ENCODE measurements around the gene AKAP6. TPM values are rescaled to one million over a fixed set of nuclear protein-coding genes. Genes with fewer than 3 reads are reported as not detected.

The AKAP6 gene
- total RNA-seq, 1 donor from 2014 or later: 4.7 TPM

- no peaks in the 10 kb centered on the region for H3K27me3 Mint-ChIP-seq
- H3K9me3 Mint-ChIP-seq: no peaks in the 10 kb centered on the region
- no peaks in the 10 kb centered on the region for H3K36me3 Mint-ChIP-seq
- peaks cover 19% of the 10 kb centered on the region for H3K4me1 Mint-ChIP-seq (ENCODE audit: unreplicated experiment)
- no peak for DNase-seq (ENCODE audit: extremely low spot score, unreplicated experiment)
- no peak overlapping the region for H3K4me3 Mint-ChIP-seq
- peak overlapping the region; percentile 12 for H3K27ac Mint-ChIP-seq
- TF ChIP-seq CTCF (conservative IDR thresholded peaks at IDR 0.05): no peak
Measured at GRCh38 chr14:32343926-32344430, 14.9 kb downstream of the AKAP6 start.

- TF ChIP-seq CTCF (conservative IDR thresholded peaks at IDR 0.05): no peak
- Mint-ChIP-seq H3K4me1 (ENCODE audit: unreplicated experiment) (peaks cover 19% of the 10 kb centered on the region), H3K36me3 (no peaks in the 10 kb centered on the region), H3K27me3 (no peaks in the 10 kb centered on the region), H3K4me3 (no peak overlapping the region), H3K27ac (peak overlapping the region; percentile 89), H3K9me3 (no peaks in the 10 kb centered on the region)
- DNase-seq (ENCODE audit: extremely low spot score, unreplicated experiment): no peak
Measured at GRCh38 chr14:32345311-32345791, 16.3 kb downstream of the AKAP6 start.

GRCh38 chr14:32349322-32349721, 20.2 kb downstream of the AKAP6 start:
- no peak for TF ChIP-seq CTCF (conservative IDR thresholded peaks at IDR 0.05)
- no peak overlapping the region for H3K4me3 Mint-ChIP-seq
- H3K27me3 Mint-ChIP-seq: no peaks in the 10 kb centered on the region
- no peak overlapping the region for H3K27ac Mint-ChIP-seq
- no peaks in the 10 kb centered on the region for H3K9me3 Mint-ChIP-seq
- DNase-seq (ENCODE audit: extremely low spot score, unreplicated experiment): no peak
- peaks cover 8% of the 10 kb centered on the region for H3K4me1 Mint-ChIP-seq (ENCODE audit: unreplicated experiment)
- H3K36me3 Mint-ChIP-seq: no peaks in the 10 kb centered on the region

GRCh38 chr14:32350020-32350419, 20.9 kb downstream of the AKAP6 start:
- H3K36me3 Mint-ChIP-seq: no peaks in the 10 kb centered on the region
- TF ChIP-seq CTCF (conservative IDR thresholded peaks at IDR 0.05): no peak
- H3K4me3 Mint-ChIP-seq: no peak overlapping the region
- no peaks in the 10 kb centered on the region for H3K9me3 Mint-ChIP-seq
- peaks cover 7% of the 10 kb centered on the region for H3K4me1 Mint-ChIP-seq (ENCODE audit: unreplicated experiment)
- H3K27ac Mint-ChIP-seq: no peak overlapping the region
- no peaks in the 10 kb centered on the region for H3K27me3 Mint-ChIP-seq
- DNase-seq (ENCODE audit: extremely low spot score, unreplicated experiment): no peak

GRCh38 chr14:32352631-32353030, 23.5 kb downstream of the AKAP6 start:
- H3K27ac Mint-ChIP-seq: no peak overlapping the region
- no peaks in the 10 kb centered on the region for H3K9me3 Mint-ChIP-seq
- DNase-seq (ENCODE audit: extremely low spot score, unreplicated experiment): no peak
- no peak for TF ChIP-seq CTCF (conservative IDR thresholded peaks at IDR 0.05)
- H3K4me1 Mint-ChIP-seq (ENCODE audit: unreplicated experiment): no peaks in the 10 kb centered on the region
- no peaks in the 10 kb centered on the region for H3K36me3 Mint-ChIP-seq
- no peak overlapping the region for H3K4me3 Mint-ChIP-seq
- no peaks in the 10 kb centered on the region for H3K27me3 Mint-ChIP-seq

GRCh38 chr14:32354716-32355115, 25.6 kb downstream of the AKAP6 start:
- Mint-ChIP-seq H3K4me3 (no peak overlapping the region), H3K36me3 (no peaks in the 10 kb centered on the region), H3K9me3 (no peaks in the 10 kb centered on the region), H3K4me1 (ENCODE audit: unreplicated experiment) (no peaks in the 10 kb centered on the region), H3K27ac (no peak overlapping the region), H3K27me3 (no peaks in the 10 kb centered on the region)
- TF ChIP-seq CTCF (conservative IDR thresholded peaks at IDR 0.05): no peak
- DNase-seq (ENCODE audit: extremely low spot score, unreplicated experiment): no peak
